Right lobe of liver (tissue), 4 donors: ENCODE results near the gene CD79B.
"Not testable (repeated sequence)": the region's sequence is repeated elsewhere in the genome, so short reads cannot be mapped to it uniquely, and the experiment has no call there.

Source experiments
- CTCF ChIP-seq, 4 donors: fragments of 200-600 bp in 3 of 4; fragments of 450-650 bp in 1 of 4; IDR thresholded peaks; one replicate each; pipeline versions ENCODE4 v1.5.1 to v1.8.0; 2016 to 2022; ENCODE audit warnings: antibody characterized with exemption in 4 of 4, mild to moderate bottlenecking in 2 of 4
- POLR2A ChIP-seq: fragments of 450-650 bp; IDR thresholded peaks from one replicate; pipeline ENCODE4 v1.6.1; 2017; ENCODE audit warnings: antibody characterized with exemption, mild to moderate bottlenecking
- donor health status: DM: no; HTN: no; CAD: no.
- donor health status: DM: no; HTN: no; CAD: no.
- donor health status: DM: no; HTN: yes; CAD: no.

- not testable (repeated sequence) for TF ChIP-seq POLR2A; CTCF (IDR thresholded peaks at IDR 0.05)
These were observed 27.3 kb downstream of the CD79B start for GRCh38 chr17:63904796-63905195.
